Adrenal gland (tissue), 12 donors: Measurements from ENCODE around the gene DNAH2. TPM values are rescaled to one million over a fixed set of nuclear protein-coding genes. Genes with fewer than 3 reads are reported as not detected.

Source experiments
- DNase-seq, 7 donors: peaks; one replicate each; pipeline ENCODE4 v3.0.0-alpha.2; 2019 to 2020
- H3K27ac ChIP-seq, 5 donors: fragments of 200-600 bp; sonication (generic) in 4 of 5; 1 replicate in 3 of 5; 2 replicates in 2 of 5; pipeline versions ENCODE4 v1.5.1 to v1.8.0; 2016 to 2020; ENCODE audit warnings: mild to moderate bottlenecking in 1 of 5
- H3K27me3 ChIP-seq: fragments of 200-600 bp; 2 replicates; pipeline ENCODE4 v1.8.0; 2021
- H3K36me3 ChIP-seq, 2 donors: fragments of 200-600 bp; replicated peaks in 1 of 2; 1 replicate in 1 of 2; 2 replicates in 1 of 2; pipeline versions ENCODE4 v1.5.1 to v1.8.0; 2018 to 2022
- H3K4me1 ChIP-seq, 2 donors: fragments of 200-600 bp; replicated peaks in 1 of 2; 1 replicate in 1 of 2; 2 replicates in 1 of 2; pipeline versions ENCODE4 v1.5.1 to v1.8.0; 2018 to 2021
- H3K4me3 ChIP-seq, 4 donors: fragments of 200-600 bp; sonication (generic) in 3 of 4; one replicate each; pipeline ENCODE4 v1.5.1; 2016 to 2018
- H3K9me3 ChIP-seq, 3 donors: fragments of 200-600 bp; sonication (generic) in 1 of 3; replicated peaks in 1 of 3; 1 replicate in 2 of 3; 2 replicates in 1 of 3; pipeline versions ENCODE4 v1.5.1 to v1.8.0; 2016 to 2021
- CTCF ChIP-seq, 6 experiments: fragments of 450-650 bp in 4 of 6; fragments of 200-600 bp in 2 of 6; sonication (generic) in 1 of 6; IDR thresholded peaks; 1 replicate in 5 of 6; 2 replicates in 1 of 6; pipeline versions ENCODE4 v1.5.1 to v1.8.0; 2016 to 2021; ENCODE audit warnings: antibody characterized with exemption in 6 of 6, mild to moderate bottlenecking in 2 of 6, moderate library complexity in 1 of 6
- POLR2A ChIP-seq, 2 donors: fragments of 450-650 bp; IDR thresholded peaks; one replicate each; pipeline ENCODE4 v1.6.1; 2017; ENCODE audit warnings: antibody characterized with exemption in 2 of 2, mild to moderate bottlenecking in 2 of 2, moderate library complexity in 1 of 2
- WGBS, 4 donors: extraction: QIAGEN DNeasy Blood & Tissue Kit in 2 of 4; methylation state at CpG; one replicate each; pipeline versions ENCODE4 v1.1.5 to v1.1.7; 2013 to 2017; 5-methylcytosine and 5-hydroxymethylcytosine counted together
- intact Hi-C, 2 donors: fragments of 100-400 bp; cut with DNase I; formaldehyde crosslinking; loops; one replicate each; pipeline versions ENCODE4 v1.14.1 to v1.15.0; 2022 to 2023
- polyA plus RNA-seq, 3 donors: library from polyadenylated mRNA; stranded (reverse); fragments of 200-250 nt in 2 of 3; fragments of 350-450 nt in 1 of 3; fragmentation: Illumina TruSeq in 1 of 3; extraction: RNeasy Lipid Tissue Mini Kit (QIAGEN cat#74804) in 1 of 3; gene quantifications; one replicate each; pipeline ENCODE4 v1.2.3, GENCODE V29; 2013 to 2014
- total RNA-seq, 9 donors: library from RNA; depleted of rRNA in 4 of 9; stranded (reverse); fragments of >200 nt in 4 of 9; fragments of 120-200 nt in 1 of 9; fragmentation: NEBNext Ultra II Directional in 1 of 9; extraction: Animal tissue kit (Norgen Biotek cat#: 25700) in 1 of 9; gene quantifications; one replicate each; pipeline versions ENCODE4 v1.1.0 to v1.2.4, GENCODE V29; 2013 to 2023
- donor health status: healthy with polysubstance abuse.
- donor health status: Bipolar disorder and iron deficiency.
- donor health status: DM: yes; HTN: yes; CAD: no.
- donor health status: DM: no; HTN: no; CAD: no.
- donor health status: DM: no; HTN: no; CAD: no.
- donor health status: DM: yes; HTN: yes; CAD: no.

Gene DNAH2
- total and polyA plus RNA-seq, 12 donors, result 0.02 to 0.26 (median 0.07) TPM

- H3K9me3 ChIP-seq, result no peaks in the 10 kb centered on the region
- H3K4me1 ChIP-seq, result no peaks in the 10 kb centered on the region
- no peak overlapping the region for H3K4me3 ChIP-seq
- TF ChIP-seq POLR2A (IDR thresholded peaks at IDR 0.05) (no peak), CTCF (IDR thresholded peaks at IDR 0.05) (no peak)
- peak; percentile 37 to 88 (median 80) for DNase-seq
- WGBS, 4 donors, result 45 to 59% (median 48%) methylated on average over 6 to 9 of the region's 9 CpGs
- H3K27me3 ChIP-seq, result peaks cover 12% of the 10 kb centered on the region
- intact Hi-C loops, result loop anchor here in 1 of 2 donors (10.0 kb wide), 1 partner anchor 69 kb away; the partner anchor contains the start of gene EFNB3
- no peak overlapping the region for H3K27ac ChIP-seq
- no peaks in the 10 kb centered on the region for H3K36me3 ChIP-seq
Observed at GRCh38 chr17:7774055-7774521, 56.5 kb downstream of the DNAH2 start.

- 74 to 87% (median 80%) methylated on average over 7 of the region's 7 CpGs for WGBS, 4 donors
- Histone ChIP-seq H3K4me3 (no peak overlapping the region), H3K27me3 (peaks cover 10% of the 10 kb centered on the region), H3K9me3 (no peaks in the 10 kb centered on the region), H3K27ac (no peak overlapping the region), H3K36me3 (no peaks in the 10 kb centered on the region), H3K4me1 (no peaks in the 10 kb centered on the region)
- TF ChIP-seq CTCF (IDR thresholded peaks at IDR 0.05) (no peak), POLR2A (IDR thresholded peaks at IDR 0.05) (no peak)
- intact Hi-C loops, result loop anchor here in 1 of 2 donors (10.0 kb wide), 1 partner anchor 70 kb away; the partner anchor contains the start of gene EFNB3
- peak in 1 of 7 donors; percentile 7 for DNase-seq
Observed at GRCh38 chr17:7775051-7775450, 57.5 kb downstream of the DNAH2 start.

DNA sequence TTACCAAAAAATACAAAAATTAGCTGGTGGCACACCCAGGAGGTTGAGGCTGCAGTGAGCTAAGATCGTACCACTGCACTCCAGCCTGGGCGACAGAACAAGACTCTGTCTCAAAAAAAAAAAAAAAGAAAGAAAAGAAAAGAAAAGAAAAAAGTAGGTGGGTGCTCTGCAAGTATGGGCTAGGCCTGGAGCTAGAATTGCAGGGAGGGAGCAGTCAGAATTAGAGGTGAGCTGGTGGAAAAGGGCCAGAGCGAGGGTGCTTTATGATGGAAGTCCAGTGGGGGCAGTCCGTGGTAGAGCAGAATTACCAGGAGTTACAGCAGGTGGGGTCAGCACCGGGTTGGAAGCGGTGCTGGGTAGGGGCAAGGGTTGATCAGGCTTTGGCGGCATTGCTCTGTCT is 59.5 kb downstream of the DNAH2 start:
- WGBS, 4 donors, result 83 to 87% (median 85%) methylated on average over 7 of the region's 7 CpGs
- Histone ChIP-seq H3K4me1 (no peaks in the 10 kb centered on the region), H3K36me3 (no peaks in the 10 kb centered on the region), H3K4me3 (no peak overlapping the region), H3K9me3 (no peaks in the 10 kb centered on the region), H3K27me3 (no peaks in the 10 kb centered on the region), H3K27ac (no peak overlapping the region)
- DNase-seq, result no peak
- no peak for TF ChIP-seq CTCF (IDR thresholded peaks at IDR 0.05)
- TF ChIP-seq POLR2A (IDR thresholded peaks at IDR 0.05), result no peak
- intact Hi-C loops, result loop anchor here in 1 of 2 donors (10.0 kb wide), 1 partner anchor 72 kb away; the partner anchor contains the start of gene EFNB3

- no peak for TF ChIP-seq CTCF (IDR thresholded peaks at IDR 0.05)
- TF ChIP-seq POLR2A (IDR thresholded peaks at IDR 0.05), result no peak
- no peak for DNase-seq
- no peak overlapping the region for H3K27ac ChIP-seq
- H3K4me1 ChIP-seq, result no peaks in the 10 kb centered on the region
- no peak overlapping the region for H3K4me3 ChIP-seq
- H3K36me3 ChIP-seq, result no peaks in the 10 kb centered on the region
- H3K27me3 ChIP-seq, result peaks cover 5% of the 10 kb centered on the region
- 81 to 92% (median 89%) methylated on average over 10 of the region's 10 CpGs for WGBS, 4 donors
- H3K9me3 ChIP-seq, result no peaks in the 10 kb centered on the region
- intact Hi-C loops, result loop anchor here in 1 of 2 donors (10.0 kb wide), 1 partner anchor 146 kb away; the partner anchor contains the start of gene SHBG
Observed at GRCh38 chr17:7780736-7781135, 63.2 kb downstream of the DNAH2 start.
